HG03442 (cell line): ENCODE results near the gene POC1A.

ENCODE experiments used
- ATAC-seq: cut with Tn5 transposase; IDR thresholded peaks from one replicate; pipeline ENCODE4 v1.9.1; 2021; ENCODE audit warnings: mild to moderate bottlenecking, moderate library complexity; ENCODE audit not compliant: unreplicated experiment

Gene POC1A

GRCh38 chr3:52088445-52089367 lies 65.5 kb downstream of the POC1A start:
- no peak for ATAC-seq

DNA sequence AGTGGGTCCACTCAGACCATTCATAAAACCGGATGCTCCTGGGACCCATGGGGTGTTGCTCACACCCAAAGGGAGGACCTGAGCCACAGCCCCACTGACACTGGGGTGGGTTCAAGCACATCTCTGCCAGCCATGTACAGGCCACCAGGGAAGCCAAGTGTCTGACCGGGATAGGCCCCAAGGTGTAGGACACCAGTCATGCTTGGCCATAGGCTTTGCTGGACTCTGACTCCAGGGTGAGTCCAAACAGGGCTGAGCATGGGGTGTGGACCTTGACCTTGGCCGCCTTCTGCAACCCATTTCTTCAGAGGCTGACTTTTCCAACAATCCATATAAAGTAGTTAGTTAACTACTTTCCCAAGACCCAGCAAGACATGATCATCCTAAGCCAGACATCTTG lies 66.5 kb downstream of the POC1A start:
- no peak for ATAC-seq

DNA sequence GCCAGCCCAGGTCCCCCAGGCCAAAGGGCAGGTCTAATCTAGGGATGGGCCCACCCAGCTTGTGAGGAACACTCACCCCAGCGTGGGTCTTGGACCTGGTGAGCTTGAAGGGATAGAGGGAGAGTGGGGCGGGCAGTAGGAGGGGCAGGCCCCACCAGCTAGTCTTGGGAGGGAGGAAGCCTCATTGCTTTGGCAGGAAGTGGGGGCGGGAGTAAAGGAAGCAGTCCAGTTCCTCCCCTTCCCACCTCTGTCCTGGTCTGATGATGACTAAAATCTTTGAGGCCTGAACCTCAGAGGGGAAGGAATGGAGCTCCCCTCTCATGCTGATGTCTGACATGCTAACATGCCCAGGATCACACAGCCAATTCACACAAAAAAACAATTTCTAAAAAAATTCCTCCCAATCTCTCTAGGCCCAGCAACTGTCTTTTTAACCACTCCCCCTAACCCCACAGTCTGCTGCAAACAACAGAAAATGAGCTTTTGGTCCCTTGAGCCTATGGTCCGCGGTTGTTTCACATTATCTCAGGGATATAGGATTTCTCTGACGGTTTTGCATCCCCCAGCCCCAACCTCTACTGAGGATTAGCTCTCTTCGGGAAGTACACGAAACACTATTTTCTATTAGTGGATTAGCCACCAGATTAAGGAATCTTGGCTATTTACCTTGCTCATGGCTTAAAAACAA lies 67.1 kb downstream of the POC1A start:
- ATAC-seq = no peak

DNA sequence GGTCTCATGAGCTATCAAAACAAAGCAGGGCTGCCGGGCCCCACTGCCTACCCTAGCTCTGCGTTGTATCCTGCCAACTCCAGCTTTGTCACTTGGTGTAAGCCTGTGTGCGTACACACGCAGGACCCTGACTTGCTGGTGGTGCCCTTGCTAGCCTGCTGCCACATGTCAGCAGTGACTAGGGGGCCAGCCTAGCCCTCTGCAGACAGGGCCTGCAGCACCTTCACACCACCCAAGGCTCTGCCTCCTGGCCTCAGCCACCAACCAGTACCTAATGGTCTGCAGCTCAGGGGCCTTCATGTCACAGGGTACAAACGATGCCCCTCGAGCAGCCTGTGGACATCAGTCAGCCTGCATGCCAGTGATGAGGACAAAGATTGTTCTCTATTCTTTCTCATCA lies 67.8 kb downstream of the POC1A start:
- ATAC-seq = no peak

DNA sequence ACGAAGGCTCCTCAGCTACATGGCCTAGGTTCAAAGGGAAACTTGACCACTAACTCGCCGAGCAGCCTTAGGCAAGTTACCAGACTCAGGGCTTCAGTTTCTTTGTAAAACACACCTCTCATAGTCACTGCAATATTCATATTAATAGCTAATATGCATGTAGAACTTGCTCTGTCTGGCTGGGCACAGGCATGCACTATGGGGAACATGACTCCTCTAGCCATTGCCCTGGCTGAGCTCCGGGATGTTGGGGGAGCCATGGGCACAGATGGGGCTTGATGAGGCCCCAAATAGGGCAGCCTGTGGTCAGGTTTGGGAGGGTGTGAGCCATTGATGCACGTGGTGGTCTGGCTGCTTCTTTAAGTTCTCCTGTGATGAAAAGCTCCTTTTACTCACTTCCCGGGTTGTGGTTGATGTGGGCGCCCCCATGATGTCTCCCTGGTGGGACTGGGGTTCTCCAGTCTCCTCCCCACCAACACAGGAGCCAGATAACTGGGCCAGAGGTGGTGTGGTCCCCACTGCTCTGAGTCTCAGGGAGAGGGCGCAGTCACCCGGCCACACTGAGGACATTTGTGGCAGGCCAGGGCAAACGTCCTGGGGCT lies 68.4 kb downstream of the POC1A start:
- no peak for ATAC-seq

GRCh38 chr3:52084954-52085680 lies 69.1 kb downstream of the POC1A start:
- ATAC-seq = no peak

GRCh38 chr3:52084216-52084945 lies 69.8 kb downstream of the POC1A start:
- ATAC-seq = no peak

DNA sequence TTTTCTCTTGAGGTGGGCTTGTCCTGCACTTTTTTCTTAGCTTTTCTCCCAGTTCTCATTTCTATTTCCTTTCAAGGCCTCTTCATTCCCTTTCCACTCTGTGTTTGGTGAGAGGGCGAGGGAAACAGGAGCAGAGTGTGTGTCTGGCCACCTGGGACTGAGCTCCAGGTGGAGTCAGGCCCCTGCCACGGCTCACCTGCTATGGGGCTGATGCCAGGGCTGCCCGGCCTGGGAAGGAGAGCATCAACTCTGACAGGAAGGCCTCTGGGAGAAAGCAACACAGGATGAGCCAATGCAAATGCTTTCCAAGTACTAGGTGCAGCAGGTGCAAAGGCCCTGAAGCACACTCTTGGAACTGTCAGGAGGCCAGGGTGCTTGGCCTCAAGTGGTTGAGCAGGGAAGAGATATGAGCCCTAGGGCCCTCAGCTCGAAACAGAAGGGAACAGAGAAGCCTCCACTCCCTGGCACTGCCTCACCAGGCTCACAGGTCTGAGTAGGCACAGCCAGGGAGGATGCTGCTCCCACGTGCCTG lies 70.6 kb downstream of the POC1A start:
- no peak for ATAC-seq

DNA sequence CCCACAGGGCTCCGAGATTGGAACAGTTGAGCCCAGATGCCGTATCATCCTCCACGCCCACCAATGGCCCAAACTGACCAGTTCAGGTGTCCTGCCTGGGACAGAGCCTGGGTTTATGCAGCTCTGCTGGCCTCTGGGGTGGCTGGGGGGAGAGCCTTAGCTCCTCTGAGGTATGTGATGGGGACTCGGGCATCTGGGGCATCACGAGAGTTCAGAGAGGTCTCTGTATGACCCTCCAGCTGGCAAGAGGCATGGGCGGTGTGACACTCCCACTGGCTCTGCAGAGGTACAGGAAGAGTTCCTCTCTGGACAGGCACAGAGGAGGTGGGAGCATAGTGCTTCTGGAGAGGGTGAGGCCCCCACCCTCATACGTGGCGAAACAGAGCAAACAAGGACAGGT lies 71.3 kb downstream of the POC1A start:
- no peak for ATAC-seq

- no peak for ATAC-seq
Observed at GRCh38 chr3:52080830-52081719, 73.1 kb downstream of the POC1A start.

- ATAC-seq = no peak
Observed at GRCh38 chr3:52079958-52080357, 74.3 kb downstream of the POC1A start.

DNA sequence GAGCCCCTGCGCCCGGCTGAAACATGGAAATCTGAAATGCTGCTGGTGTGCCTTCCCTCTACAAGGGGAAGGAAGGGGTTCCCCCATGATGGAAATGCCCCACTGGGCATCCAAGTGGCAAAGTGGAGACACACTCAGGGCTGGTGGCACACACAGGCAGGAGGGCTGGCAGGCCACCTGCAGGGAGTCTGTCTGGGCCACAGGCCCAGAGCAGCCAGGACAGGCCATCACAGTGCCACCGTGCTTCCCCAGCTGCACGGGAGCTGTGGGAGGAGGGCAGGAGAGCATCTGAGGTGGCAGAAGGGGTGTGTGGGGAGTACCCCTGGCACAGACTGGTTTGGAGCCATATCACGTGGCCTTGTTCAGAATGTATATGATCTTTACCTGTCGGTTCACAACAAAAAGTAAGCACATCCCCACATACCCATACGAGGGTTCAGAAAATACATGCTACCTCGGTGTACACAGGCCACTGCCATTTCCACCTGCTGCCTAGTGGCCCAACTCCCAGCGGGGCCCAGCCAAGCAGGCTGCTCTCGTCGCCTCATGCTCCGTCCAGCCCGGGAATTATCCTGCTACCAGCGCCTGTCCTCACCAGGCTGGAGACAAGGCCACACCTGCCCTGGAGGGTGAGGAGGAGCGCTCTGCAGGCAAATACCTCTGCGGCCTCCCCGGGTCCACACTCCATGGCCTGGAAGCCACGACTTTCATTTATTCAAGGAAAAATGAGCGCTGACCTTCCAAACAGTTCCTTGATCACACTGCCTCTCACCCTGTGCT lies 75.3 kb downstream of the POC1A start:
- ATAC-seq = no peak

DNA sequence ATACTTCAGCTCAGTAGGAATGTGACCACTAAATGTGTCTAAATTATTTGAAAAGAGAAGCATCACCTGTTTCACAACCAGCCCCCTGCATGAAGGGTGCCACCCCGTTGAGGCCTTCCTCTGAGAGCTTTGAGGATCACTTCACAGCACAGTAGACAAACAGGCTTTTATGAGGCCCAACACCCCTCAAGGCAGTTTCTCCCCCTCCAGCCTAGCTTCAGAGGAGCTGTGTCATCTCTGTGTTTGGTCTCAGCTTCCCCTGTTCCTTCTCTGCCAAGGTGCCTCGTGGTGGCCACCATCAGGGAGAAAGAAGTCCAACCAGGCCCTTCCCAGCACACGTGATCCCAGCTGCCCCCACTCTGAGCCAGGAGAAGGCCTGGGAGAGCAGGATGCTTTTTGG lies 76.3 kb downstream of the POC1A start:
- no peak for ATAC-seq

DNA sequence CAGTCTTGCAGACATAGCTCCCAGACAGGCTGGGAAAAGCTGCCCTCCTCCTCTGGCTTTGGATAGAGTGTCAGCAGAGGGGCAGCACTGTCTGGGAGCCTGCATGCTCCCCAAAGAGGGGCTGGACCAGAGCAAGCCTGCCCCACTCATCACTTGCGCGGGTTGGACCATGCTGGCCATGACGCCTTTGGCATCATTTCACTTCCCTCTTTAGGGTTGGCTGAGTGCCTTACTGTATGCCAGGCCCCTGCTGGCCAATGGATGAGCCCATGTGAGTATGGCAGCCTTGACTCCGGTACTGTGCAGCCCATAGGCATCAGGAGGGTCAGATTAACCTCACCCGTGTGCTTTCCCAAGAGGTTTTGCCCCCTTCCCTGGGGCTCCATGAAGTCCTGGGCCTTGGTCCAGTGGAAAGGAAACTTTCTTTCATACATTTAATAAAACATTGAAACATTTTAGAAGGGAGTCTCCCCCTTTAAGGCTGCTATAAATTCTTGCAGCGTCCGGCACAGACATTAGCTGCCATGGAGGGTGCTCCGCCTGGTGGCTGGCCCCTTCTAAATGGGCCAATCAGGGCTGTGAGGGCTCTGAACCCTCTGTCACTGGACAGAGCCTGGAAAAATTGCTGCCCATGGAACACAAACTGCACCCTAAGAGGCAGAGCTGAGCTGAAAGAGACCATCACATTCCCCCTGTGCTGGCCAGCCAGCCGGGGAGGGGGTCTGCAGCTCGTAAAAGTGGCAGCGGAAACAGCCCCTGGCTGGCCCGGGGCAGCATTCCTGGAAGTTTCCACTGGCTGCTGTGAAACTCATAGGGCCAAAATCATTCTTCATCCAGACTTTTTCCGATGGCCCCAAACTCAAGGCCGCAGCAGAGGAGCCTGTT lies 77.1 kb downstream of the POC1A start:
- ATAC-seq = no peak

- ATAC-seq = no peak
Observed at GRCh38 chr3:52073490-52073889, 80.7 kb downstream of the POC1A start.

- no peak for ATAC-seq
Observed at GRCh38 chr3:52072471-52072870, 81.8 kb downstream of the POC1A start.

DNA sequence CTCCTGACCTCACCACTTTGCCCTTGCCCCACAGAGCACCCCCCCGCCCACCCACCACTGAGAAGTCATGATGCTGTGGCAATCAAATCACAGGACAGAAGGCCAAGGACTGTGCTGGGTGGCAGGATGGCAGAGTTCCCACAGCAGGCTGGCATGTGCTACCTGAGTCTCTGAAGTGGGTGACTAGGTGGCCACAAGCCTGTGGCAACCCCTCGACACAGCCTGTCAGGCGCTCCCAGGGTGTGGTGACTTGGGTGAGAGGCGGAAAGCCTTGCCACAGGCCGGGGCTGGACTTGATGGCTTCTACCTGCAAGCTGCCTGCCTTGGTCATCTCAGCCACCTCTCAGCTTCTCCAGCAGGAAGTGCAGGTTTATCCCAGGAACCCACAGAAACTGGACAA lies 82.2 kb downstream of the POC1A start:
- no peak for ATAC-seq
